GM12891 (cell line): ENCODE measurements around the gene SLC24A5.

Experiments used
- PAX5 ChIP-seq: IDR thresholded peaks from 2 replicates; pipeline ENCODE4 v1.6.1; 2011; ENCODE audit warnings: low read length, moderate library complexity, mild to moderate bottlenecking; ENCODE audit not compliant: insufficient read depth, severe bottlenecking
- POLR2A ChIP-seq: IDR thresholded peaks from 2 replicates; pipeline ENCODE4 v1.6.1; 2011; ENCODE audit warnings: low read depth, low read length, control low read depth
- POLR2AphosphoS5 ChIP-seq: IDR thresholded peaks from 2 replicates; pipeline ENCODE4 v1.6.1; 2011; ENCODE audit warnings: low read depth, low read length, control low read depth
- TAF1 ChIP-seq: IDR thresholded peaks from 2 replicates; pipeline ENCODE4 v1.6.1; 2011; ENCODE audit warnings: low read depth, low read length, control low read depth

- no peak for TF ChIP-seq POLR2AphosphoS5
- TF ChIP-seq POLR2A = no peak
- TF ChIP-seq TAF1 = no peak
- TF ChIP-seq PAX5 = no peak
Measured at GRCh38 chr15:48077616-48078184, 43.1 kb upstream of the SLC24A5 start.
